Kidney glomerular epithelial cell (primary cell): Measurements from ENCODE around the gene TRAIP.
A peak's percentile ranks its signal among the peaks of the same experiment; 100 is the strongest.

Source experiments
- DNase-seq: peaks from one replicate; lab custom pipeline; 2025; lab: John Stamatoyannopoulos, UW

TRAIP gene

GRCh38 chr3:49873623-49874022, 17.3 kb upstream of the TRAIP start:
- DNase-seq, result no peak

- DNase-seq, result no peak
These were observed 16.5 kb upstream of the TRAIP start for GRCh38 chr3:49872801-49873281.

GRCh38 chr3:49871531-49872153, 15.3 kb upstream of the TRAIP start:
- DNase-seq, result no peak

- DNase-seq, result no peak
These were observed 13.3 kb upstream of the TRAIP start, which contains the start of gene CAMKV for GRCh38 chr3:49869525-49870126. Gene CAMKV, minus strand, starts transcription at chr3:49869906. Its CDS starts 7,518 bp downstream, at chr3:49862388.

GRCh38 chr3:49868862-49869466, 12.6 kb upstream of the TRAIP start:
- no peak for DNase-seq

- peak; percentile 2 for DNase-seq
These were observed 11.5 kb upstream of the TRAIP start for GRCh38 chr3:49867871-49868321.

GRCh38 chr3:49867400-49867799, 11.0 kb upstream of the TRAIP start:
- DNase-seq, result no peak

GRCh38 chr3:49865198-49865784, 8.9 kb upstream of the TRAIP start:
- DNase-seq, result no peak

- no peak for DNase-seq
These were observed 8.1 kb upstream of the TRAIP start for GRCh38 chr3:49864505-49864904.

- DNase-seq, result no peak
These were observed 3.4 kb upstream of the TRAIP start for GRCh38 chr3:49859576-49860305.

GRCh38 chr3:49855662-49856061, 702 bp downstream of the TRAIP start:
- DNase-seq, result no peak

- DNase-seq, result no peak
These were observed 10.7 kb downstream of the TRAIP start for GRCh38 chr3:49845694-49846093.

GRCh38 chr3:49844464-49845183, 11.7 kb downstream of the TRAIP start:
- DNase-seq, result no peak

GRCh38 chr3:49842843-49843517, 13.4 kb downstream of the TRAIP start:
- no peak for DNase-seq

- no peak for DNase-seq
These were observed 14.6 kb downstream of the TRAIP start for GRCh38 chr3:49841806-49842205.

GRCh38 chr3:49841126-49841696, 15.2 kb downstream of the TRAIP start:
- peak; percentile 4 for DNase-seq

- DNase-seq, result no peak
These were observed 16.0 kb downstream of the TRAIP start for GRCh38 chr3:49840388-49840787.

- peak; percentile 42 for DNase-seq
These were observed 17.1 kb downstream of the TRAIP start for GRCh38 chr3:49839193-49839809.

GRCh38 chr3:49831341-49831740, 25.0 kb downstream of the TRAIP start:
- DNase-seq, result no peak

GRCh38 chr3:49826016-49826415, 30.3 kb downstream of the TRAIP start:
- DNase-seq, result no peak
